NOMO-1 (cell line): ENCODE data around the gene PFAS.
"Not testable (repeated sequence)": the region's sequence is repeated elsewhere in the genome, so short reads cannot be mapped to it uniquely, and the experiment has no call there.

Experiments
- DNase-seq, 2 experiments: peaks; one replicate each; lab custom pipeline; 2025; ENCODE audit not compliant: unreplicated experiment in 2 of 2; lab: John Stamatoyannopoulos, UW

Gene PFAS, protein sequence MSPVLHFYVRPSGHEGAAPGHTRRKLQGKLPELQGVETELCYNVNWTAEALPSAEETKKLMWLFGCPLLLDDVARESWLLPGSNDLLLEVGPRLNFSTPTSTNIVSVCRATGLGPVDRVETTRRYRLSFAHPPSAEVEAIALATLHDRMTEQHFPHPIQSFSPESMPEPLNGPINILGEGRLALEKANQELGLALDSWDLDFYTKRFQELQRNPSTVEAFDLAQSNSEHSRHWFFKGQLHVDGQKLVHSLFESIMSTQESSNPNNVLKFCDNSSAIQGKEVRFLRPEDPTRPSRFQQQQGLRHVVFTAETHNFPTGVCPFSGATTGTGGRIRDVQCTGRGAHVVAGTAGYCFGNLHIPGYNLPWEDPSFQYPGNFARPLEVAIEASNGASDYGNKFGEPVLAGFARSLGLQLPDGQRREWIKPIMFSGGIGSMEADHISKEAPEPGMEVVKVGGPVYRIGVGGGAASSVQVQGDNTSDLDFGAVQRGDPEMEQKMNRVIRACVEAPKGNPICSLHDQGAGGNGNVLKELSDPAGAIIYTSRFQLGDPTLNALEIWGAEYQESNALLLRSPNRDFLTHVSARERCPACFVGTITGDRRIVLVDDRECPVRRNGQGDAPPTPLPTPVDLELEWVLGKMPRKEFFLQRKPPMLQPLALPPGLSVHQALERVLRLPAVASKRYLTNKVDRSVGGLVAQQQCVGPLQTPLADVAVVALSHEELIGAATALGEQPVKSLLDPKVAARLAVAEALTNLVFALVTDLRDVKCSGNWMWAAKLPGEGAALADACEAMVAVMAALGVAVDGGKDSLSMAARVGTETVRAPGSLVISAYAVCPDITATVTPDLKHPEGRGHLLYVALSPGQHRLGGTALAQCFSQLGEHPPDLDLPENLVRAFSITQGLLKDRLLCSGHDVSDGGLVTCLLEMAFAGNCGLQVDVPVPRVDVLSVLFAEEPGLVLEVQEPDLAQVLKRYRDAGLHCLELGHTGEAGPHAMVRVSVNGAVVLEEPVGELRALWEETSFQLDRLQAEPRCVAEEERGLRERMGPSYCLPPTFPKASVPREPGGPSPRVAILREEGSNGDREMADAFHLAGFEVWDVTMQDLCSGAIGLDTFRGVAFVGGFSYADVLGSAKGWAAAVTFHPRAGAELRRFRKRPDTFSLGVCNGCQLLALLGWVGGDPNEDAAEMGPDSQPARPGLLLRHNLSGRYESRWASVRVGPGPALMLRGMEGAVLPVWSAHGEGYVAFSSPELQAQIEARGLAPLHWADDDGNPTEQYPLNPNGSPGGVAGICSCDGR (N-terminal part only)

DNA sequence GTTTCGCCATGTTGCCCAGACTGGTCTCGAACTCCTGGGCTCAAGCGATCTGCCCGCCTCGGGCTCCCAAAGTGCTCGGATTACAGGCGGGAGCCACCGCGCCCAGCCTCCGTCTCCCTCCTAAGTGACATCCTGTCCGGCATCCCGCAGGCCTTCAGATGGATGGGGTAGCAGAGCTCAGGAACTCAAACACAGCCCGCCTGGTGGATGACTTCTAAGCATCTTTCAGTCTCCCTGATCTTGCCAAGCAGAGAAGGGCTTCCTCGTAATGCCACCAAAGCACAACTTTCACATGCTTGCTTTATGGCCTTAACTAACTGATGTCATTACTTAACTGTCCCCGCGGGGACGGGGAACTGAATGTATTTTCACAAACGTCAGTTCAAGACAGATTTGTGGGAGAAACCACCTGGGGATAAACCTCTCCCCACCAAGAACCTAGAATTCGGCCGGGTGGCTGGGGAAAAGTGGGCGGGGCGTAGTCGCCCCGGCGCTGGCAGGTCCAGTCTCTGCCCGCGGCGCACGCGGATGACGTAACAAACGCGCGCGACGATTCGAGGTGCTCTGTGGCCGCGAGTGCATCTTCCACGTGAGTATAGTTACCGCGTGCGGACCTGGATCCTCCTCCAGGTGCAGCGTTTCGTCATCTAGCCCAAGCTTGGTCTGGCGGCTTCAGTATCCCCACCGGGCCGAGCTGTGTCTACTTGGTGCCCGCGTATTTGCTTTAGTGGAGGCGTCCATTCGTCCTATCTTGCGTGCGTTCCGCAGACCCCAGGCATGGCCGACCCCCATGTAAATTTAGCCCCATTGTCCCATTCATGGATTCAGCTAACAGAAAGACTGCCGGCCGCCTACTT, at the start of gene PFAS:
TSS of gene PFAS (plus strand) at position 539 of the 857 bp plus-strand sequence. CDS start 4,649 bp downstream, outside the sequence.
- peak; percentile 86 to 88 for DNase-seq

DNA sequence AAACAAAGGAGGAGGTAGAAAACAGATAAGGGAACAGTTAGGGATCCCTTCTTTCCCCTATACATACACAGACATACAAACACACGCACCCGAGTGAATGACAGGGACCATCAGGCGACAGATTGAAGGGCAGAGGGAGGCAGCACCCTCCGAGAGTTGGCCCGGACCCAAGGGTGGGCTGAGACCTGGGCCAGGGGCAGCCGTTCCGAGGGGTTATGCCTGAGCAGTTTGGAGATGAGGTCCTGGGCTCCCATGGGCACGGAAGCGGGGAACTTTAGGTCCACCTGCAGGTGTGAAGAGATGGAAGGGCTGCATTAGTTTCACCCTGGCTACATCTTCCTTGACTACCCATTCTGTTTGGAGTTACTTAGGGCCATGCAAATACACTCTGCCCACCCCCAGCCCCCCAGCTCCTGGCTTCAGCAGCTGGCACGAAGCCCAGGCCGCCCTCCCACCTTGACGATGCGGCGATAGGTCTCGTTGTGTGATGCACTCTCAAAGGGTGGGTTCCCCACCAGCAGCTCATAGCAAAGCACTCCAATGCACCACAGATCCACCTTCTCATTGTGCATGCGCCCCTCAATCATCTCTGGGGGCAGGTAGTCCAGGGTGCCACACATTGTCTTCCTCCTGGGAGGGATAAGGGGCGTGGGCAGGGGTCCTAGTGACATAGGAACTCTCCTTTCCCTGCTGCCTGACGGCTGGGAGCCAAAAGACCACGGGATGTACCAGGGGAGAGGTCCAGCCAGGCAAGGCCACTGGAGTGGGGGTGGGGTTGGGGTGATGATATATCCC, 44.1 kb upstream of the PFAS start:
- no peak for DNase-seq

DNA sequence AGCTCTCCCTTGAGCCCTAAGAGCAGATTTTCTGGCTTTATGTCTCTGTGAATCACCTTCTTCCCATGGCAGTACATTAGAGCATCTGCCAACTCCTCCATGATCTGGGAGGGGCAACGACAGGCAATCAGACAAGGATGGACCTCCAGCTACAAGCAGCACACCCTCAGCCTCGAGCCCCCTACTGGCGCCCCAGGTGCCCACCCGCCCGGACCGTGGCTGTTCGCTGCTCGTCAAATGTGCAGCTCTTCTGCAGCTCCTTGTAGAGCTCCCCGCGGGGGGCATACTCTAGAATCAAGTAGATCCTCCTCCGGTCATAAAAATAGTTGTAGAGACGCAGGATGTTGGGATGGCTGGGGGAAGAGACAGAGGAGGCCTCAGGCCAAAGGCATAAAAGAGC, 42.6 kb upstream of the PFAS start:
- DNase-seq: no peak

GRCh38 chr17:8209907-8210760, 39.0 kb upstream of the PFAS start, which contains the start of gene AURKB:
Gene AURKB, minus strand, starts transcription at chr17:8210575. Its CDS starts 351 bp downstream, at chr17:8210224.
- DNase-seq: peak; percentile 88 to 91

GRCh38 chr17:8210761-8211458, 38.2 kb upstream of the PFAS start:
- no peak for DNase-seq

DNA sequence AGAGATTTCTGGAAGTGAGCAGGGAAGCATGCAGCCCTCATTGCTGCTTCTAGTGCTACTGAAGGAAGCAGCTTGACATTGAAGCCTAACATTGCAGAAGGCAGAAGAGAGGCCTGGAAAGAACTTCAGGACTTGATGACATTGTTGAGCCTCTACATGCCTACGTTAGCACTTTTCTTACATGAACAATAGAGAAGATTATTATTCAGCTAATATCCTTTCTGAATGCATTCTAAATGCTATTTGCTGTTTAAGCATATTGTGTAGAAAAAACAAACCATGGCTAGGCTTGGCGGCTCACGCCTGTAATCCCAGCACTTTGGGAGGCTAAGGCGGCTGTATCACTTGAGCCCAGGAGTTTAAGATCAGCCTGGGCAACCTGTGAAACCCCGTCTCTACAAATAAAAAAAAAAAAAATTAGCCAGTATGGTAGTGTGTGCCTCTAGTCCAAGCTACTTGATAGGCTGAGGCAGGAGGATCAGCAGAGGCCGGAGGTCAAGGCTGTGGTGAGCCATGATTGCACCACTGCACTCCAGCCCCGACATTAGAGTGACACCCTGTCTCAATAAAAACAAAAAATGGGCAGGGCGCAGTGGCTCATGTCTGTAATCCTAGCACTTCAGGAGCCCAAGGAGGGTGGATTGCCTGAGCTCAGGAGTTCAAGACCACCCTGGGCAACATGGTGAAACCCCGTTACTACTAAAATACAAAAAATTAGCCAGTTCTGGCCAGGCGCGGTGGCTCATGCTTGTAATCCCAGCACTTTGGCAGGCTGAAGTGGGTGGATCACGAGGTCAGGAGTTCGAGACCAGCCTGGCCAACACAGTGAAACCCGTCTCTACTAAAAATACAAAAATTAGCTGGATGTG, 36.5 kb upstream of the PFAS start:
- peak in 1 of 2 experiments; percentile 4 for DNase-seq

DNA sequence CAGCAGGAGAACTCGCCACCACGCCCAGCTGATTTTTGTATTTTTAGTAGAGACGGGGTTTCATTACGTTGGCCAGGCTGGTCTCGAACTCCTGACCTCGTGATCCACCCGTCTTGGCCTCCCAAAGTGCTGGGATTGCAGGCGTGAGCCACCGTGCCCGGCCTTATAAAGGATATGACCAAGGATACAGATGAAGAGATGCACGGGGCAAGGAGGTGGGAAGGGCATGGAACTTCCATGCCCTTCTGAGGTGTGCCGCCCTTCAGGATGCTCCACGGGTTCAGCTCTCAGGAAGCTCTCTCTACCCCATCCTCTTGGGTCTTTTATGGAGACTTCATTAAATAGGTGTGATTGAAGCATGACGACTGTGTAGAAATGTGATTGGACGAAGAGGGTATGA, 35.1 kb upstream of the PFAS start:
- DNase-seq: not testable (repeated sequence)

GRCh38 chr17:8220783-8221662, 28.1 kb upstream of the PFAS start:
- DNase-seq: peak; percentile 65 to 68

GRCh38 chr17:8221663-8222379, 27.3 kb upstream of the PFAS start:
- DNase-seq: peak; percentile 72 to 89

DNA sequence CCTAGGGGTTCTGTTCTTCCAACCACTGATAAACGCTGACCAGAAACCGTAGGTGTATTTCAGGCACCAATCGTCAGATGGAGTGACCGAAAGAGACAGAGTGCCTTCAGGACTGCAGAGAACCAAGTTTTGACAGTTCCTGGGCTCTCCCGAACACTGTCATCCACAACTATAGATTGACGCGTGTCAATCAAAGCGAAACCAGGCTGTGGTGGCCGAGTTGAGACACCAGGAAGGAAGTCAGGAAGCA, 26.8 kb upstream of the PFAS start:
- DNase-seq: no peak

- peak; percentile 77 to 84 for DNase-seq
Measured at GRCh38 chr17:8222630-8223355, 26.3 kb upstream of the PFAS start.

- peak; percentile 66 to 74 for DNase-seq
Measured at GRCh38 chr17:8223356-8224126, 25.5 kb upstream of the PFAS start.

- DNase-seq: no peak
Measured at GRCh38 chr17:8224891-8225812, 23.9 kb upstream of the PFAS start.
